Psoas muscle (tissue), 8 donors: Measurements from ENCODE around the gene MANSC4. TPM values are rescaled to one million over a fixed set of nuclear protein-coding genes. Genes with fewer than 3 reads are reported as not detected.

Experiments
- ATAC-seq, 4 donors: fragments of 200-7000 bp; cut with Tn5 transposase; one replicate each; pipeline ENCODE4 v1.9.1; 2020; ENCODE audit warnings: moderate library complexity in 3 of 4, mild to moderate bottlenecking in 2 of 4
- DNase-seq, 2 donors: peaks; one replicate each; pipeline ENCODE4 v3.0.0-alpha.2; 2020
- H3K27ac ChIP-seq: fragments of 200-600 bp; one replicate; pipeline ENCODE4 v1.8.0; 2022
- H3K27me3 ChIP-seq, 3 donors: fragments of 200-600 bp in 1 of 3; one replicate each; pipeline versions ENCODE4 v1.6.1 to v1.8.0; 2013 to 2022; ENCODE audit warnings: low read length in 2 of 3, mild to moderate bottlenecking in 2 of 3, moderate library complexity in 1 of 3; ENCODE audit not compliant: insufficient read depth in 3 of 3
- H3K36me3 ChIP-seq, 2 donors: fragments of 200-600 bp in 1 of 2; one replicate each; pipeline versions ENCODE4 v1.6.1 to v1.8.0; 2013 to 2022; ENCODE audit warnings: low read depth in 1 of 2, mild to moderate bottlenecking in 1 of 2, moderate library complexity in 1 of 2; ENCODE audit not compliant: insufficient read depth in 1 of 2
- H3K4me1 ChIP-seq: fragments of 200-600 bp; one replicate; pipeline ENCODE4 v1.8.0; 2022
- H3K4me3 ChIP-seq: fragments of 200-600 bp; one replicate; pipeline ENCODE4 v1.8.0; 2022; ENCODE audit warnings: mild to moderate bottlenecking
- H3K9me3 ChIP-seq: fragments of 200-600 bp; one replicate; pipeline ENCODE4 v1.8.0; 2022
- WGBS, 3 donors: extraction: QIAGEN DNeasy Blood & Tissue Kit; methylation state at CpG; one replicate each; pipeline versions ENCODE4 v1.1.6 to v1.1.7; 2013; 5-methylcytosine and 5-hydroxymethylcytosine counted together
- intact Hi-C, 2 donors: fragments of 100-400 bp; cut with DNase I; formaldehyde crosslinking; loops; one replicate each; pipeline versions ENCODE4 v1.11.0 to v1.14.2; 2022
- polyA plus RNA-seq, 3 donors: library from polyadenylated mRNA; stranded (reverse); fragments of 200-250 nt; gene quantifications; one replicate each; pipeline ENCODE4 v1.2.3, GENCODE V29; 2013
- total RNA-seq, 4 donors: library from RNA; stranded (reverse); fragmentation: NEBNext Ultra II Directional in 2 of 4; extraction: Animal tissue kit (Norgen Biotek cat#: 25700) in 2 of 4; gene quantifications; one replicate each; pipeline versions ENCODE4 v1.2.1 to v1.2.4, GENCODE V29; 2021 to 2023
- TF ChIP-seq, protein P1 (sequence below): fragments of 200-600 bp; IDR thresholded peaks from one replicate; pipeline ENCODE4 v1.8.0; 2022; ENCODE audit warnings: antibody characterized with exemption
- donor health status: healthy with polysubstance abuse.
- donor health status: DM: no; HTN: no; CAD: no; lungs with moderate emphysema.
- donor health status: Bipolar disorder and iron deficiency.
- donor health status: healthy.
- donor health status: DM: yes; HTN: yes; CAD: no.
- donor health status: DM: no; HTN: no; CAD: no.
- donor health status: DM: no; HTN: no; CAD: no.
- donor health status: DM: yes; HTN: yes; CAD: no.

Gene MANSC4
- total and polyA plus RNA-seq, 7 donors: 0.08 TPM; not detected in 6

DNA sequence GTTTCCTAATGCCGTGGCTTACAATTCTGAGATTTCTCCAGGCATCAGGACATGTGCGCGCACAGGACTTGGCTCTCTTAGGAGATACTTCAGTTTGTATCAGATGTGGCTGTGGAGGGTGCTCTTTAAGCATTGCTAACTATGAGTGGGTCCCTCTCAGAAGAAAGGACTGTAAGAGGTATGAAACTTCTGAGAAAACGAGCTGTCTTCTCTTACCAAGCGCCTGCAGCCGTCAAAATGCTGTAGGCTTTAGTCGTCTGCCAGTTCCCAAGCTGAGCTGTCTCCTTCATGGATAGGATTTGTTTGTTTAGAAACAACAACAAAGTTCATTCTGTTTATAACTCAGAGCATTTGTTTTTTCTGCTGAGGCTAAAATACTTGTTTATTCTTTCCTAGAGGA, 16.1 kb upstream of the MANSC4 start:
- TF ChIP-seq, protein P1, sequence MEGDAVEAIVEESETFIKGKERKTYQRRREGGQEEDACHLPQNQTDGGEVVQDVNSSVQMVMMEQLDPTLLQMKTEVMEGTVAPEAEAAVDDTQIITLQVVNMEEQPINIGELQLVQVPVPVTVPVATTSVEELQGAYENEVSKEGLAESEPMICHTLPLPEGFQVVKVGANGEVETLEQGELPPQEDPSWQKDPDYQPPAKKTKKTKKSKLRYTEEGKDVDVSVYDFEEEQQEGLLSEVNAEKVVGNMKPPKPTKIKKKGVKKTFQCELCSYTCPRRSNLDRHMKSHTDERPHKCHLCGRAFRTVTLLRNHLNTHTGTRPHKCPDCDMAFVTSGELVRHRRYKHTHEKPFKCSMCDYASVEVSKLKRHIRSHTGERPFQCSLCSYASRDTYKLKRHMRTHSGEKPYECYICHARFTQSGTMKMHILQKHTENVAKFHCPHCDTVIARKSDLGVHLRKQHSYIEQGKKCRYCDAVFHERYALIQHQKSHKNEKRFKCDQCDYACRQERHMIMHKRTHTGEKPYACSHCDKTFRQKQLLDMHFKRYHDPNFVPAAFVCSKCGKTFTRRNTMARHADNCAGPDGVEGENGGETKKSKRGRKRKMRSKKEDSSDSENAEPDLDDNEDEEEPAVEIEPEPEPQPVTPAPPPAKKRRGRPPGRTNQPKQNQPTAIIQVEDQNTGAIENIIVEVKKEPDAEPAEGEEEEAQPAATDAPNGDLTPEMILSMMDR: no peak
- intact Hi-C loops: no loop called here
- Histone ChIP-seq H3K27ac (no peak overlapping the region), H3K4me1 (no peaks in the 10 kb centered on the region), H3K9me3 (no peaks in the 10 kb centered on the region), H3K27me3 (no peaks in the 10 kb centered on the region), H3K4me3 (no peak overlapping the region), H3K36me3 (peaks cover 7 to 76% of the 10 kb centered on the region in 2 donors)
- no peak for ATAC-seq
- whole genome bisulfite sequencing, 3 donors: 84 to 90% (median 86%) methylated on average over 7 of the region's 7 CpGs
- no peak for DNase-seq

DNA sequence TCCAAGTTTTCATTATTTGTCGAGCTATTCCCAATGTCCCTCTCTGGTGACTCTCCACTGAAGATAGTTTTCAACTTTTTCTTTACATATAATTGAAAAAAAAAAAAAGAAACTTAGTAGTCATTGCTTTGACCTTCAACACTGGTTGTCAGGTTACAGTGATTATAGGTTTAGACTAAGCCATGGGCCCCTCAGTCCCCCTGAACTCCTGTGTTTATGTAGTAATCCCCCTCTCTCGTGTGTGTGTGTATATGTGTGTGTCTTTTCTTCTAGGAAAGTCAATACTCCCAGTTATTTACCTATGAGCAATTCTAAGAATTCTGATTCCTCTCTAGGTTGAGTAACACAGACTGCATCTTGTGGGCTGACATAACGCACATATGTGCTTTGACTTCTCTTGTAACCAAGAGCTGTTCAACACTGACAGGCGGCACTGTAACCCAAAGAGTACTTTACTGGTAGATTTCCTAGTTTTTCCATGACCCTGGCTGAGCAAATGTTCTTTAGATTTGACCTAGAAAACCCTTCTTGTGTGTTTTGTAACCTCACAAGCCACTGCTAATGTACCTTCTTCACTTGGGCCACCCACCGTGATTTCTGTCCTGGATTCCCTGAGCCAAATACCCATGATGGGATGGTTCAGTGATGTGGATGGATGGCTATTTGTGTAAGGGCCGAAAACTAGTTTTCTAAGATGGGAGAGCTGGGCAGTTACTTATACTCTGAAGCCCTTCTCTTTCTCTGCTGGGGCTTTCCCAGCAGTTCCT, 15.0 kb upstream of the MANSC4 start:
- TF ChIP-seq, protein P1: no peak
- H3K36me3 ChIP-seq: peaks cover 4 to 76% of the 10 kb centered on the region in 2 donors
- no peak for ATAC-seq
- WGBS, 3 donors: 83 to 90% (median 84%) methylated on average over 6 of the region's 6 CpGs
- H3K9me3 ChIP-seq: no peaks in the 10 kb centered on the region
- intact Hi-C loops: no loop called here
- H3K27me3 ChIP-seq: no peaks in the 10 kb centered on the region
- H3K27ac ChIP-seq: no peak overlapping the region
- H3K4me3 ChIP-seq: no peak overlapping the region
- no peaks in the 10 kb centered on the region for H3K4me1 ChIP-seq
- DNase-seq: no peak

DNA sequence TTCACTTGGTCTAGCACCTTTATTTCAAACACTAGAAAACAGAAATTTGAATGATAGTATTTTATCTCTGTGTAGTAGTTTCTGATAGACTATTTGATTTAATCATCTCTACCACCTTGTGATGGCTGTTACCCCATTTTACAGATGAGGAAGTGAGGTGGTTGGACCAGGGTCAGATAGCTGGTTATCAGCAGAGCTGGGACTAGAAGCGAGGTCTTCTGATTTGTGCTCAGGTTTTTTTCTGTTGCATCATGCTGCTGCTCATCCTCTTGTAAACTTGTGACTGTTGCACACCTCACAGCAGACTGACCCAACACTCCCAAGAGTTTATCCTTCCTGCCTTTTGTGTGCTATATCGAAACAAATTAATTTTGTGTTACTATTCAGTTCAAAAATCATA, 10.1 kb upstream of the MANSC4 start:
- ATAC-seq (no peak), DNase-seq (no peak)
- Histone ChIP-seq H3K9me3 (no peaks in the 10 kb centered on the region), H3K4me1 (no peaks in the 10 kb centered on the region), H3K27me3 (no peaks in the 10 kb centered on the region), H3K36me3 (peaks cover 0 to 34% of the 10 kb centered on the region in 2 donors), H3K4me3 (no peak overlapping the region), H3K27ac (no peak overlapping the region)
- TF ChIP-seq, protein P1: no peak
- 96 to 100% (median 99%) methylated on average over 2 of the region's 2 CpGs for WGBS, 3 donors
- intact Hi-C loops: no loop called here

DNA sequence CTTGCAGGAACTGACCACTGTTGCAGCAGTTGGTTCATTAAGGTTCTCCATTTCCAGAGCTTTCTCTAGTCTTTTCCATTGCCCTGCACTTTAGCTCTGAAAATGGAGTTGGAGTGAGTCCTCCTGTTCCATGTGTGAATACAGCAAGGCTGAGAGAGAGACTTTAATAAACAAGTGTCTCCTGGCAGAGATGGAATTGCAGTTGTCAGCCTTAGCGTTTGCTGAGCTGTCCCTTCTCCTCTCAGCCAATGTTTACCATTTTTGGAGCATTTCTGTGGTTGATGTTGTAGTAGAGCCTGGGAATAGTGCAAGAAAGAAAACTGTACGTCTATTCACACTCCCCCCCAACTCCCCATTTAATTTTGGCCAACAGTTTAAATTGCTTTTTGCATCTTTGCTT, 7.5 kb upstream of the MANSC4 start:
- H3K27me3 ChIP-seq: no peaks in the 10 kb centered on the region
- H3K4me1 ChIP-seq: no peaks in the 10 kb centered on the region
- no peak for DNase-seq
- H3K36me3 ChIP-seq: peaks cover 0 to 9% of the 10 kb centered on the region in 2 donors
- 42 to 68% (median 51%) methylated on average over 2 of the region's 2 CpGs for WGBS, 3 donors
- intact Hi-C loops: no loop called here
- H3K4me3 ChIP-seq: no peak overlapping the region
- no peaks in the 10 kb centered on the region for H3K9me3 ChIP-seq
- TF ChIP-seq, protein P1: no peak
- no peak overlapping the region for H3K27ac ChIP-seq
- ATAC-seq: no peak
